ENCODE results near the gene PHLDB1.

- peak in 1 of 3 experiments; percentile 36 for TF ChIP-seq CTCF (IDR thresholded peaks at IDR 0.05)
- TF ChIP-seq POLR2A (IDR thresholded peaks at IDR 0.05): no peak
Measured at GRCh38 chr11:118607401-118608359, at the start of gene PHLDB1.
